ENCODE data around the gene H2AZ2.
A peak's percentile ranks its signal among the peaks of the same experiment; 100 is the strongest.

The H2AZ2 gene

DNA sequence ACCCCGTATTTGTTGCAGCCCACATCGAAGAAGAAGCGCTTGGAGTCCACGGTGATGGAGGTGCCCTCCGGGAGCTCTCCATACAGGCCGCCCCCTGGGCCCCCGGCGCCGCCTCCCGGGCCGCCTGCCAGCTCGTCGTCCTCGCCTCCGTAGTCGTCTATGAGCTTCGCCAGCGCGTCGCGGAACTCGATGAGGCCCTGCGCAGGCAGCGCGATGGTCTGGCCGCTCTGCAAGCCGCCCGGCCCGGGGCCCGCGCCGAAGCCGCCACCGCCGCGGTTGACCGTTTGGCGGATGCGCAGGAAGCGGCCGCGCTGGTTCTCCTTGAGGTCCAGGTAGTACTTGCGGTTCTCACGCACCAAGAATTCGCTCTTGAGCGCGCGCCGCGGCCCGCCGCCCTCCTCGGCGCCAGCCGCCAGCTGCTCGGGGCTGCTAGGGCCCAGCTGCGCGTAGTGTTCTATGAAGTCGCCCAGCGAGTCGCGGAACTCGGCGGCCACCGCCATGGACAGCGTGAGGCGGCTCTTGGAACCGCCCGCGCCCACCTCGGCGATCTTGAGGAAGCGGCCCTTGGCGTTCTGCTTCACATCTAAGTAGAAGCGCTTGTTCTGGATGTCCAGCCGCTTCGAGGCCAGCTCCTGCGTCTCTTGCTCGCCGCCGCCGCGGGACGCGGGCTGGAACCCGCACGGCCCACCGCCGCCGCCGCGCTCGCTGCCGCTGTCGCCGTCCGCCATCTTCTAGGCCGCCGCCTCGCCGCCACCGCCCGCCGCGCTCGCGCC lies 36.9 kb upstream of the H2AZ2 start:
- Histone ChIP-seq H3K9me2 (ENCODE audit: low read depth, low read length) (no peaks in the 10 kb centered on the region), H4K20me1 (ENCODE audit: insufficient read depth, low read length) (no peaks in the 10 kb centered on the region), H3F3A (ENCODE audit: insufficient read depth, low read length) (0 out of 2 replicates have a peak, but pooled peaks cover 6% of the 10 kb centered on the region), H2AFZ (ENCODE audit: low read length) (no peak overlapping the region), H3K9ac (ENCODE audit: low read length) (peak overlapping the region; percentile 73), H3K36me3 (ENCODE audit: insufficient read depth, low read length) (peaks cover 50% of the 10 kb centered on the region), H3K79me2 (ENCODE audit: insufficient read depth, low read length) (peaks cover 30% of the 10 kb centered on the region), H3K27me3 (ENCODE audit: insufficient read depth, low read length) (no peaks in the 10 kb centered on the region), H3K4me2 (ENCODE audit: low read length) (peak overlapping the region; percentile 79), H3K27ac (ENCODE audit: low read depth, low read length, poor library complexity, severe bottlenecking) (no peak overlapping the region), H3K4me1 (ENCODE audit: insufficient read depth, low read length, severe bottlenecking) (peaks cover 58% of the 10 kb centered on the region), H3K4me3 (ENCODE audit: low read depth, low read length, poor library complexity, severe bottlenecking) (peak overlapping the region; percentile 88), H3K9me3 (ENCODE audit: low read length) (peaks cover 21% of the 10 kb centered on the region)
- TF ChIP-seq, protein P1, sequence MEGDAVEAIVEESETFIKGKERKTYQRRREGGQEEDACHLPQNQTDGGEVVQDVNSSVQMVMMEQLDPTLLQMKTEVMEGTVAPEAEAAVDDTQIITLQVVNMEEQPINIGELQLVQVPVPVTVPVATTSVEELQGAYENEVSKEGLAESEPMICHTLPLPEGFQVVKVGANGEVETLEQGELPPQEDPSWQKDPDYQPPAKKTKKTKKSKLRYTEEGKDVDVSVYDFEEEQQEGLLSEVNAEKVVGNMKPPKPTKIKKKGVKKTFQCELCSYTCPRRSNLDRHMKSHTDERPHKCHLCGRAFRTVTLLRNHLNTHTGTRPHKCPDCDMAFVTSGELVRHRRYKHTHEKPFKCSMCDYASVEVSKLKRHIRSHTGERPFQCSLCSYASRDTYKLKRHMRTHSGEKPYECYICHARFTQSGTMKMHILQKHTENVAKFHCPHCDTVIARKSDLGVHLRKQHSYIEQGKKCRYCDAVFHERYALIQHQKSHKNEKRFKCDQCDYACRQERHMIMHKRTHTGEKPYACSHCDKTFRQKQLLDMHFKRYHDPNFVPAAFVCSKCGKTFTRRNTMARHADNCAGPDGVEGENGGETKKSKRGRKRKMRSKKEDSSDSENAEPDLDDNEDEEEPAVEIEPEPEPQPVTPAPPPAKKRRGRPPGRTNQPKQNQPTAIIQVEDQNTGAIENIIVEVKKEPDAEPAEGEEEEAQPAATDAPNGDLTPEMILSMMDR (IDR thresholded peaks at IDR 0.05; ENCODE audit: low read length), result no peak
- TF ChIP-seq EZH2 (IDR thresholded peaks at IDR 0.05; ENCODE audit: borderline replicate concordance, low read length), result no peak

DNA sequence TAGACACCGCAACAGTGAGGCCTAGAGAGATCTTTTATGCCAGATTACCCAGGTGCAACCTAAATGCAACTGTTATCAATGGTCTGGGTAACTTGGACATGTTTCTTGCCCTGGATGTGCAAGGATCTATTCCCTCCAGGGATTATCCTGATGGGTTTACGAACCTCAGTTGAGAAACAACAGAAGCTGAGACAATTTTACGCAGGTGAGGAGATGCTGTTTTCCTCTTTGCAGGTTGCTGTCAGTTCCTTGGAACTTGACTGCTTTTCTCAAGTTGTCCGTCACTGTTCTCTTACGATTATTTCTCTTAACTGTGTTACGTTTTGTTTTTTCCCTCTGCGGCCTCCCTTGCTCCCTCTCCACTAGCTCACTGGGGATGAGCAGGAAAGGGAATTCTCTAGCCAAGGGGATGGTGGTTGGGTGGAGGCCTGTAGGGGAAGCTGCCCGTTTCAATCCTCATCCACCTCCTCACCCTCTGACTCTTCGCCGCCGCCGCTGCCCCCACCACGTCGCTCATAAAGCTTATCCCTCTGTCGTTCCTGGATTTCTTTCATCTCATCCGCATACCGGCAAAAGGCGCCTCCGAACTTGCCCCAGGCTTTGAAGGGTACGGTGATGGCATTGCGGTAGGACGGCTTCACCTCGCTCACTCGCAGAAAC lies 36.2 kb upstream of the H2AZ2 start:
- H3K79me2 ChIP-seq (ENCODE audit: insufficient read depth, low read length), result peaks cover 30% of the 10 kb centered on the region
- peak overlapping the region; percentile 88 for H3K4me3 ChIP-seq (ENCODE audit: low read depth, low read length, poor library complexity, severe bottlenecking)
- H3F3A ChIP-seq (ENCODE audit: insufficient read depth, low read length), result 0 out of 2 replicates have a peak, but pooled peaks cover 6% of the 10 kb centered on the region
- peaks cover 58% of the 10 kb centered on the region for H3K4me1 ChIP-seq (ENCODE audit: insufficient read depth, low read length, severe bottlenecking)
- no peaks in the 10 kb centered on the region for H4K20me1 ChIP-seq (ENCODE audit: insufficient read depth, low read length)
- TF ChIP-seq EZH2 (IDR thresholded peaks at IDR 0.05; ENCODE audit: borderline replicate concordance, low read length), result no peak
- TF ChIP-seq, protein P1 (IDR thresholded peaks at IDR 0.05; ENCODE audit: low read length), result no peak
- H3K9me2 ChIP-seq (ENCODE audit: low read depth, low read length), result no peaks in the 10 kb centered on the region
- no peak overlapping the region for H3K27ac ChIP-seq (ENCODE audit: low read depth, low read length, poor library complexity, severe bottlenecking)
- H2AFZ ChIP-seq (ENCODE audit: low read length), result no peak overlapping the region
- H3K9ac ChIP-seq (ENCODE audit: low read length), result no peak overlapping the region; the same call in 1 of the 2 replicates
- H3K36me3 ChIP-seq (ENCODE audit: insufficient read depth, low read length), result peaks cover 55% of the 10 kb centered on the region
- no peaks in the 10 kb centered on the region for H3K27me3 ChIP-seq (ENCODE audit: insufficient read depth, low read length)
- peak overlapping the region; percentile 79 for H3K4me2 ChIP-seq (ENCODE audit: low read length)
- H3K9me3 ChIP-seq (ENCODE audit: low read length), result peaks cover 21% of the 10 kb centered on the region

DNA sequence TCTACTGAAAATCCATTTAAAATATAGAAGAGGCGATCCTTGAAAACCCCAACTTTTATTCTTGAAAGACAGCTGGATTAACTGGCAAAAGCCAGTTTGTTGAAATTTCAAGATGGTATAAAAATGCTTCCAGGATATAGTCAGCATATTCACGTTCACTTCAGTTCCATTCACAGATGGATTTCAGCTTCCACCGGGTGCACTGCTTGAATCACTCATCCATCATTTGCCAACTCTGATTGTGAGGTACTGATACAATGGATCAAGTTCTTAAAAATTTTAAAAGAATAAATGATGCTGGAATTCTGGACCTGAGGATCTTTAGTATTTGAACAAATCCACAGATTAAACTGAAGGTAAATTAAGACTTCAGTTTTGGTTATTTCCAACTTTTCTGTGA lies 35.0 kb upstream of the H2AZ2 start:
- no peaks in the 10 kb centered on the region for H3K27me3 ChIP-seq (ENCODE audit: insufficient read depth, low read length)
- no peak overlapping the region for H3K27ac ChIP-seq (ENCODE audit: low read depth, low read length, poor library complexity, severe bottlenecking)
- H3K9me3 ChIP-seq (ENCODE audit: low read length), result peaks cover 21% of the 10 kb centered on the region
- H3K9ac ChIP-seq (ENCODE audit: low read length), result no peak overlapping the region
- peaks cover 55% of the 10 kb centered on the region for H3K36me3 ChIP-seq (ENCODE audit: insufficient read depth, low read length)
- TF ChIP-seq EZH2 (IDR thresholded peaks at IDR 0.05; ENCODE audit: borderline replicate concordance, low read length), result no peak
- TF ChIP-seq, protein P1 (IDR thresholded peaks at IDR 0.05; ENCODE audit: low read length), result no peak
- no peak overlapping the region for H2AFZ ChIP-seq (ENCODE audit: low read length)
- H3K4me1 ChIP-seq (ENCODE audit: insufficient read depth, low read length, severe bottlenecking), result peaks cover 58% of the 10 kb centered on the region
- no peaks in the 10 kb centered on the region for H4K20me1 ChIP-seq (ENCODE audit: insufficient read depth, low read length)
- H3K4me2 ChIP-seq (ENCODE audit: low read length), result peak overlapping the region; percentile 79; the same call in 1 of the 2 replicates
- 0 out of 2 replicates have a peak, but pooled peaks cover 6% of the 10 kb centered on the region for H3F3A ChIP-seq (ENCODE audit: insufficient read depth, low read length)
- peaks cover 30% of the 10 kb centered on the region for H3K79me2 ChIP-seq (ENCODE audit: insufficient read depth, low read length)
- no peaks in the 10 kb centered on the region for H3K9me2 ChIP-seq (ENCODE audit: low read depth, low read length)
- peak overlapping the region; percentile 88 for H3K4me3 ChIP-seq (ENCODE audit: low read depth, low read length, poor library complexity, severe bottlenecking)
